ENCODE measurements around the gene CGNL1. TPM values are rescaled to one million over a fixed set of nuclear protein-coding genes. Genes with fewer than 3 reads are reported as not detected.

Gene CGNL1
- polyA plus RNA-seq, 2 of the 4 experiments (the other 2 are of a cell fraction): 1.4 to 1.8 TPM

- Histone ChIP-seq H3K4me3 (no peak overlapping the region), H3K4me1 (no peaks in the 10 kb centered on the region), H3K9me3 (no peaks in the 10 kb centered on the region), H3K27ac (no peak overlapping the region), H3K4me2 (no peak overlapping the region)
- DNase-seq (ENCODE audit: low read depth in 1 of 2, low spot score in 1 of 2): no peak
- WGBS (ENCODE audit: missing lambda C conversion rate): 70% methylated on average over 3 of the region's 3 CpGs
- ChIA-PET POLR2A (no interaction called here), CTCF (interaction anchor here (0.6 to 1.3 kb wide), 5 partner anchors 10 to 132 kb away, joined by 3 to 4 read pairs (median 3); no protein-coding TSS in a partner anchor)
- FAIRE-seq: no peak
- TF ChIP-seq MAFK (IDR thresholded peaks at IDR 0.05; ENCODE audit: partially characterized antibody) (no peak), ZC3H11A (IDR thresholded peaks at IDR 0.05) (no peak), KDM5A (IDR thresholded peaks at IDR 0.05) (no peak), ATOH8 (CRISPR knock-in tag; IDR thresholded peaks at IDR 0.05; ENCODE audit: low read depth) (no peak)
- no peak for ATAC-seq
Observed at GRCh38 chr15:57410373-57410772, 34.1 kb downstream of the CGNL1 start.

- FAIRE-seq: no peak
- Histone ChIP-seq H3K4me1 (no peaks in the 10 kb centered on the region), H3K4me3 (no peak overlapping the region), H3K4me2 (no peak overlapping the region), H3K27ac (no peak overlapping the region), H3K9me3 (no peaks in the 10 kb centered on the region)
- ChIA-PET CTCF (interaction anchor here (0.7 to 2.2 kb wide), 4 partner anchors 19 to 130 kb away, joined by 3 to 6 read pairs (median 4); no protein-coding TSS in a partner anchor), POLR2A (interaction anchor here (0.6 kb wide), 1 partner anchor 16 kb away, joined by 3 read pairs; no protein-coding TSS in a partner anchor)
- ATAC-seq: no peak
- peak in 1 of 2 experiments; percentile 25 for DNase-seq (ENCODE audit: low read depth in 1 of 2, low spot score in 1 of 2)
- TF ChIP-seq KDM5A (IDR thresholded peaks at IDR 0.05): no peak
- TF ChIP-seq HOXB5 (CRISPR knock-in tag; IDR thresholded peaks at IDR 0.05): no peak
- TF ChIP-seq GATA3 (IDR thresholded peaks at IDR 0.05; ENCODE audit: borderline replicate concordance): peak; percentile 45; the same call in 1 of the 2 replicates
- 60% methylated on average over 12 of the region's 12 CpGs for WGBS (ENCODE audit: missing lambda C conversion rate)
Observed at GRCh38 chr15:57411945-57412768, 35.9 kb downstream of the CGNL1 start.

GRCh38 chr15:57415602-57416001, 39.3 kb downstream of the CGNL1 start:
- POLR2A ChIA-PET: no interaction called here
- Histone ChIP-seq H3K4me1 (no peaks in the 10 kb centered on the region), H3K9me3 (no peaks in the 10 kb centered on the region), H3K4me3 (no peak overlapping the region), H3K4me2 (no peak overlapping the region), H3K27ac (no peak overlapping the region)
- no peak for TF ChIP-seq CTCF (IDR thresholded peaks at IDR 0.05)
- TF ChIP-seq ZFP36 (IDR thresholded peaks at IDR 0.05; ENCODE audit: borderline replicate concordance, partially characterized antibody): no peak
- TF ChIP-seq RNF2 (IDR thresholded peaks at IDR 0.05; ENCODE audit: borderline replicate concordance, low read depth): no peak
- TF ChIP-seq SMC3 (IDR thresholded peaks at IDR 0.05): no peak
- no peak for TF ChIP-seq REST (IDR thresholded peaks at IDR 0.05)
- TF ChIP-seq RFX5 (IDR thresholded peaks at IDR 0.05): no peak
- TF ChIP-seq ZC3H11A (IDR thresholded peaks at IDR 0.05): no peak
- TF ChIP-seq BHLHE40 (IDR thresholded peaks at IDR 0.05; ENCODE audit: low read depth, low read length): no peak
- no peak for ATAC-seq
- no peak for FAIRE-seq
- CTCF ChIA-PET: interaction anchor here (1.2 to 1.8 kb wide), 3 partner anchors 43 to 126 kb away, joined by 3 to 4 read pairs (median 3); no protein-coding TSS in a partner anchor
- DNase-seq (ENCODE audit: low read depth in 1 of 2, low spot score in 1 of 2): no peak
- 75% methylated on average over 7 of the region's 7 CpGs for WGBS (ENCODE audit: missing lambda C conversion rate)
